A673 (cell line): ENCODE measurements around the gene WDFY3. TPM values are rescaled to one million over a fixed set of nuclear protein-coding genes. Genes with fewer than 3 reads are reported as not detected.

Experiments
- BruUV-seq: library from RNA; stranded (reverse); fragments of 400-500 nt; replicated peaks from 2 replicates; lab custom pipeline; 2021; lab: Mats Ljungman, UMichigan
- CTCF ChIA-PET: fragments of 300-600 bp; sonication (Branson Sonifier 250); formaldehyde crosslinking; loops from one replicate; lab custom pipeline; 2022; ENCODE audit warnings: antibody characterized with exemption; lab: Charles Lee
- POLR2A ChIA-PET: fragments of 300-600 bp; sonication (Branson Sonifier 250); formaldehyde crosslinking; loops from one replicate; lab custom pipeline; 2022; ENCODE audit warnings: antibody characterized with exemption; ENCODE audit not compliant: low non-redundant PET; lab: Charles Lee
- DNase-seq: peaks from one replicate; pipeline ENCODE4 v3.0.0-alpha.2; 2015; ENCODE audit warnings: low spot score
- H3K27ac ChIP-seq: fragments of 200-600 bp; sonication (generic); 2 replicates; pipeline ENCODE4 v1.5.1; 2016; ENCODE audit warnings: mixed run types, low read depth, mild to moderate bottlenecking, mixed read lengths, antibody characterized with exemption, low read length; ENCODE audit not compliant: poor library complexity, severe bottlenecking
- H3K27me3 ChIP-seq: fragments of 200-600 bp; sonication (generic); replicated peaks from 2 replicates; pipeline ENCODE4 v1.6.1; 2017; ENCODE audit warnings: mixed run types, low read depth, mild to moderate bottlenecking, mixed read lengths, antibody characterized with exemption, low read length; ENCODE audit not compliant: insufficient read depth, poor library complexity
- H3K36me3 ChIP-seq: fragments of 200-600 bp; sonication (generic); 2 replicates; pipeline ENCODE4 v1.6.1; 2016; ENCODE audit warnings: mixed run types, mild to moderate bottlenecking, mixed read lengths, antibody characterized with exemption, low read length; ENCODE audit not compliant: insufficient read depth, poor library complexity, severe bottlenecking
- H3K4me1 ChIP-seq: fragments of 200-600 bp; sonication (generic); 2 replicates; pipeline ENCODE4 v1.6.1; 2017; ENCODE audit warnings: mixed run types, mild to moderate bottlenecking, mixed read lengths, antibody characterized with exemption, low read length; ENCODE audit not compliant: insufficient read depth, poor library complexity, severe bottlenecking
- H3K4me3 ChIP-seq: fragments of 200-600 bp; sonication (generic); 2 replicates; pipeline ENCODE4 v1.5.1; 2016; ENCODE audit warnings: low read depth, mixed run types, mild to moderate bottlenecking, mixed read lengths, low read length; ENCODE audit not compliant: poor library complexity, severe bottlenecking
- H3K9me3 ChIP-seq: fragments of 200-600 bp; sonication (generic); 2 replicates; pipeline ENCODE4 v1.6.1; 2016; ENCODE audit warnings: mixed run types, low read depth, mild to moderate bottlenecking, mixed read lengths, antibody characterized with exemption, low read length; ENCODE audit not compliant: poor library complexity, severe bottlenecking
- CTCF ChIP-seq: fragments of 300-800, 200-600 bp; sonication (generic); conservative IDR thresholded peaks from 2 replicates; pipeline ENCODE4 v1.5.1; 2017; ENCODE audit warnings: low read depth, mild to moderate bottlenecking, antibody characterized with exemption, low read length, moderate library complexity, mixed read lengths
- EZH2 ChIP-seq: fragments of 200-600 bp; sonication (generic); IDR thresholded peaks from 2 replicates; pipeline ENCODE4 v1.6.1; 2017; ENCODE audit warnings: borderline replicate concordance, low read depth, mild to moderate bottlenecking, mixed read lengths, antibody characterized with exemption, low read length; ENCODE audit not compliant: poor library complexity, severe bottlenecking
- intact Hi-C: fragments of 100-400 bp; cut with micrococcal nuclease; formaldehyde crosslinking; loops from one replicate; pipeline ENCODE4 v1.10.0; 2022; ENCODE audit not compliant: unreplicated experiment
- total RNA-seq: library from RNA; stranded (reverse); gene quantifications from 2 replicates; pipeline ENCODE4 v1.2.3, GENCODE V29; 2021

WDFY3 gene
- total RNA-seq, 1 experiment from 2014 or later: 43.4 TPM

DNA sequence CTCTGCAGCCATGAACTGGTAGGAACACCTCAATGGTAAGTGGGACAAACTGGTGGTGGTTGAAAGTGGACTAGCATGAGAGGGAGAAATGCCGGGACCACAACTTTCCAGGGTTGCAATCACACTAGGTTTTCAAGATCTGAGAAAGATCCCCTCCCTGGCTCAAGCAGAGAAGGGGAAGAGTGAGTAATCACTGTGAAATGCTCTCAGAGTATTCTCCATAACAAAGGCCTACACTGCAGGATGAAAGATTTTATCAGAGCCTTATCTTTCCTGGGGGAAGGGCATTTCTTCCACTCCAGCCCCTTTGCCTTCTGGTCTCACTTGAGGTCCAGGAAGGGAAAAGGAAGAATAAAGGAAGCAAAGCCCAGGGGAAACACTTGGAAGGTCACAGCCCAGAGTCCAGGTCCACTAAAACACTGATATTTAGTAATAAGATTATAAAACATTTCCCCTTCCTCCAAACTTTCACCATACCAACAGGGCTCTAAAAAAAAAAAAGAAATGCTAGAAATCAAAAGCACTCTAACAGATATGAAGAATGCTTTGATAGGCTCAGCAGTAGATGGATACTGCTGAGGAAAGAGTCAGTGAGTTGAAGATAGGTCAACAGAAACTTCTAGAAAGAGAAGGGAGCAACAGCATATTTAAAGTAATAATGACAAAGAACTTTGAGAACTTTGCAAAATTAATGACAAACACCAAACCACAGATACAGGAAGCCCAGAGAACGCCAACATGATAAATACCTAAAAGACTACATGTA lies 95.9 kb downstream of the WDFY3 start:
- no TSS peak for BruUV-seq
- CTCF ChIA-PET: no interaction called here
- H3K27me3 ChIP-seq: no peaks in the 10 kb centered on the region
- POLR2A ChIA-PET: no interaction called here
- peak; percentile 73 for DNase-seq
- H3K4me1 ChIP-seq: peaks cover 25% of the 10 kb centered on the region
- H3K36me3 ChIP-seq: no peaks in the 10 kb centered on the region
- intact Hi-C loops: no loop called here
- TF ChIP-seq CTCF (no peak), EZH2 (no peak)
- no peak overlapping the region for H3K4me3 ChIP-seq
- no peaks in the 10 kb centered on the region for H3K9me3 ChIP-seq
- peak overlapping the region; percentile 47 for H3K27ac ChIP-seq

DNA sequence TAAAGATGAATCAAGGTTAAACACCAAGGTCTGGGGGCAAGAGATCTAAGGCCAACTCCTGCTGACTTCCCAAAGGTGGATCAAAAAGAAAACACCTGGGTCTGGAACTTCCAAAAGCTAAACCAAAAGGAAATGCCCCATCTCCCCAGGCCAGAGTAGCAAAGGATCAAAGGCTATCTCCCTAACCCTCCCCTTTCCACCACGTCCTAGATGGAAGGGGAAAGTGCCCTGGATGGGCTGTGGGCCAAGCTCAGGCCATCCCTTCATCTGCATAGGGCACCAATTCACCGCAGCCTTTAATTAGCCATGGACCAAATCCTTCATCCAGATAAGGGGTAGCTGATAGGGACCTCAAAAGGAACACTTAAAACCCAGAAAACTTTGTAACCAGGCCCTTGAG lies 100.2 kb downstream of the WDFY3 start:
- no peak overlapping the region for H3K4me3 ChIP-seq
- no peaks in the 10 kb centered on the region for H3K36me3 ChIP-seq
- CTCF ChIA-PET: no interaction called here
- TF ChIP-seq EZH2: no peak
- no peak for TF ChIP-seq CTCF
- H3K27me3 ChIP-seq: no peaks in the 10 kb centered on the region
- no TSS peak for BruUV-seq
- no peaks in the 10 kb centered on the region for H3K9me3 ChIP-seq
- no peak for DNase-seq
- intact Hi-C loops: no loop called here
- H3K4me1 ChIP-seq: peaks cover 25% of the 10 kb centered on the region
- no peak overlapping the region for H3K27ac ChIP-seq
- POLR2A ChIA-PET: no interaction called here

- H3K4me1 ChIP-seq: peaks cover 18% of the 10 kb centered on the region
- intact Hi-C loops: no loop called here
- ChIA-PET CTCF (no interaction called here), POLR2A (no interaction called here)
- no peak overlapping the region for H3K27ac ChIP-seq
- H3K27me3 ChIP-seq: no peaks in the 10 kb centered on the region
- BruUV-seq: no TSS peak
- H3K36me3 ChIP-seq: no peaks in the 10 kb centered on the region
- no peak for DNase-seq
- H3K9me3 ChIP-seq: no peaks in the 10 kb centered on the region
- H3K4me3 ChIP-seq: no peak overlapping the region
- TF ChIP-seq CTCF (no peak), EZH2 (no peak)
Observed at GRCh38 chr4:84865600-84865999, 100.9 kb downstream of the WDFY3 start.
